Measurements from ENCODE around the gene PRKCB.

PRKCB gene

DNA sequence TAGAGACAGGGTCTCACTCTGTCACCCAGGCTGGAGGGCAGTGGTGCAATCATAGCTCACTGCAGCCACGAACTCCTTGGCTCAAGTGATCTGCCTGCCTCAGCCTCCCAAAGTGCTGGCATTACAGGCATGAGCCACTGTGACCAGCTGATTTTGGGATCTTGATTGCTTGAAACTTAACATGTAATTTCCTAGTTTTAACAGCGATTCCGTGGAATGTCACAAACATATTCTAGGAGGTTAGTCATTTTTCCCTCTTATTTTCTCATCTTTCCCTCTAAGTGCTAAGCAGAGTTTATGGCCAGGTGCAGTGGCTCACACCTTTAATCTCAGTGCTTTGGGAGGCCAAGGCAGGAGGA is 297.0 kb downstream of the PRKCB start:
- H3K9me2 ChIP-seq (replicated peaks; ENCODE audit: control insufficient read depth, low read length): no peaks in the 10 kb centered on the region
- H3K27me3 ChIP-seq (ENCODE audit: control insufficient read depth, low read length): no peaks in the 10 kb centered on the region
- TF ChIP-seq EZH2phosphoT487 (IDR thresholded peaks at IDR 0.05; ENCODE audit: borderline replicate concordance, low read length): no peak
- TF ChIP-seq, protein P1, sequence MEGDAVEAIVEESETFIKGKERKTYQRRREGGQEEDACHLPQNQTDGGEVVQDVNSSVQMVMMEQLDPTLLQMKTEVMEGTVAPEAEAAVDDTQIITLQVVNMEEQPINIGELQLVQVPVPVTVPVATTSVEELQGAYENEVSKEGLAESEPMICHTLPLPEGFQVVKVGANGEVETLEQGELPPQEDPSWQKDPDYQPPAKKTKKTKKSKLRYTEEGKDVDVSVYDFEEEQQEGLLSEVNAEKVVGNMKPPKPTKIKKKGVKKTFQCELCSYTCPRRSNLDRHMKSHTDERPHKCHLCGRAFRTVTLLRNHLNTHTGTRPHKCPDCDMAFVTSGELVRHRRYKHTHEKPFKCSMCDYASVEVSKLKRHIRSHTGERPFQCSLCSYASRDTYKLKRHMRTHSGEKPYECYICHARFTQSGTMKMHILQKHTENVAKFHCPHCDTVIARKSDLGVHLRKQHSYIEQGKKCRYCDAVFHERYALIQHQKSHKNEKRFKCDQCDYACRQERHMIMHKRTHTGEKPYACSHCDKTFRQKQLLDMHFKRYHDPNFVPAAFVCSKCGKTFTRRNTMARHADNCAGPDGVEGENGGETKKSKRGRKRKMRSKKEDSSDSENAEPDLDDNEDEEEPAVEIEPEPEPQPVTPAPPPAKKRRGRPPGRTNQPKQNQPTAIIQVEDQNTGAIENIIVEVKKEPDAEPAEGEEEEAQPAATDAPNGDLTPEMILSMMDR (IDR thresholded peaks at IDR 0.05; ENCODE audit: low read depth, low read length, poor library complexity, severe bottlenecking): no peak
- H3K9me3 ChIP-seq (ENCODE audit: control insufficient read depth, insufficient read depth, low read length): no peaks in the 10 kb centered on the region
- no peaks in the 10 kb centered on the region for H3K4me1 ChIP-seq (ENCODE audit: control insufficient read depth, low read length)
- H3K27ac ChIP-seq (ENCODE audit: low read depth, low read length): no peak overlapping the region
- H3K4me3 ChIP-seq (ENCODE audit: low read length): no peak overlapping the region
- H4K20me1 ChIP-seq (ENCODE audit: control insufficient read depth, insufficient read depth, low read depth, low read length): no peaks in the 10 kb centered on the region
- H3K4me2 ChIP-seq (ENCODE audit: low read length): no peak overlapping the region
- no peaks in the 10 kb centered on the region for H3K79me2 ChIP-seq (ENCODE audit: control insufficient read depth, low read length)
- no peaks in the 10 kb centered on the region for H3F3A ChIP-seq (ENCODE audit: control insufficient read depth, insufficient read depth)
- H3K36me3 ChIP-seq (ENCODE audit: control insufficient read depth, low read length): no peaks in the 10 kb centered on the region

DNA sequence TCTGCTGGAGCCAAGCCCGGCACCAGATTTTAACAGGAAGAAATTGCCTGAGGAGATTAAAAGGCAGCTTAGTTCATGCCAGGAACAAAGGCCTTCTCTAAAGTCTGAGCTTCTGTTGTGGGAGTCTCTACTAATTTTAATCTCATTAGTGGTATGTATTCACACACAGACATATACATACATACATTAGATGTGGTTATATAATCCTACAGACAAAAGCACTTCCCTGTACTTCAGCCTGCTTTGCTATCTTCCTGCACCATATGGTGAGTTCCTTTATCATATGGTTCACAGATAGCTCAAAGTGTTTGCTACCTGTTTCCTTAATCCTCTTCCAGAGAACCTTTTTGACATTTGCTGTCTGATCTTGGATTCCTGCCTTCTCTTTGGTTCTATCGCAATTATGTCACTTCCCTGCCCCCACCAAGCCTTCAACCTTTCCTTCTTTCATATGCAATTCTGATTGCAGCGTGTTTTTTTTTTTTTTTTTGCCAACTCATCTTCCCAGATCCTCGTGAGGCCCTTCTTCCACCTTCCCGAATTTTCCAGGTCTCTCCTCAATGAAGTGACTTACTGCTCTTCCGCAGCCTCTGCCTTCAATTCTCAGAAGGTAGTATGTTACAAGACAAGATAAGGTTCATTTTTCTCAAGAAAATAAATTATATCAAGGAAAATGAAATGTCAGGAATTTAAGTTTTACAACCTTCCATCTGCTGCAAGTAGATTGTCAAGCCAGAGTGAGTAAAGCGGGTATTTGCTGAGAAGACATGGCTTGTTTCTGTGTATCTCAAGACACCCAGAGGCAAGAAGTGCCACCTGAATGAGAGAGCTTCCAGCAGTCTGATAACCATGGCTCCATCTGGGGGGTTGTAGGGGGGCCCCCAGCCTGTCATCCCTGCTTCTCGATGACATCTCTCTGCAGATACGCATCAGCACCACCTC is 300.1 kb downstream of the PRKCB start:
- Histone ChIP-seq H3K9me2 (replicated peaks; ENCODE audit: control insufficient read depth, low read length) (no peaks in the 10 kb centered on the region), H3K4me3 (ENCODE audit: low read length) (no peak overlapping the region), H3K4me1 (ENCODE audit: control insufficient read depth, low read length) (no peaks in the 10 kb centered on the region), H3K79me2 (ENCODE audit: control insufficient read depth, low read length) (no peaks in the 10 kb centered on the region), H3K27ac (ENCODE audit: low read depth, low read length) (no peak overlapping the region), H3K27me3 (ENCODE audit: control insufficient read depth, low read length) (no peaks in the 10 kb centered on the region), H4K20me1 (ENCODE audit: control insufficient read depth, insufficient read depth, low read depth, low read length) (no peaks in the 10 kb centered on the region), H3K9me3 (ENCODE audit: control insufficient read depth, insufficient read depth, low read length) (no peaks in the 10 kb centered on the region), H3K36me3 (ENCODE audit: control insufficient read depth, low read length) (no peaks in the 10 kb centered on the region), H3F3A (ENCODE audit: control insufficient read depth, insufficient read depth) (no peaks in the 10 kb centered on the region), H3K4me2 (ENCODE audit: low read length) (no peak overlapping the region)
- TF ChIP-seq EZH2phosphoT487 (IDR thresholded peaks at IDR 0.05; ENCODE audit: borderline replicate concordance, low read length): no peak
- TF ChIP-seq, protein P1 (IDR thresholded peaks at IDR 0.05; ENCODE audit: low read depth, low read length, poor library complexity, severe bottlenecking): no peak

DNA sequence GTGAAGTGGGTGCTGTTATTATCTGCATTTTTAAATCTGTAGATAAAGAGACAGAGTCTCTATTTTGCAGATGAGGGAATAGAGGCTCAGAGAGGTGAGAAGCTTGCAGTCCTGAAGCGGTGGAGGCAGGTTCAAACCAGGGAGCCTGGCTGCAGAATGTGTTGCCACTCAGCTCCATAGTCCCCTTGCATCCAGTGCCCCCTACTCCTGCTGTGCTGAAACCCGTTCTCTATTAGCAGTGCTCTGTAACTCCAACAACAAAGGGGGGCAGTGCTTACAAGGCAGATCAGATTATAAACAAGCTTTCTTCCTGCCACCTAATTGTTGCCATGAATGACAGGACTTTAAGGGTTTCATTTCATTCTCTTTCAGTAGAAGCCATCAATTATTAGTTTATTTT is 302.2 kb downstream of the PRKCB start:
- Histone ChIP-seq H3K27ac (ENCODE audit: low read depth, low read length) (no peak overlapping the region), H3K4me2 (ENCODE audit: low read length) (no peak overlapping the region), H3K9me2 (replicated peaks; ENCODE audit: control insufficient read depth, low read length) (no peaks in the 10 kb centered on the region), H3K36me3 (ENCODE audit: control insufficient read depth, low read length) (no peaks in the 10 kb centered on the region), H3K79me2 (ENCODE audit: control insufficient read depth, low read length) (no peaks in the 10 kb centered on the region), H3K4me3 (ENCODE audit: low read length) (no peak overlapping the region), H3K27me3 (ENCODE audit: control insufficient read depth, low read length) (no peaks in the 10 kb centered on the region), H3F3A (ENCODE audit: control insufficient read depth, insufficient read depth) (no peaks in the 10 kb centered on the region), H4K20me1 (ENCODE audit: control insufficient read depth, insufficient read depth, low read depth, low read length) (no peaks in the 10 kb centered on the region), H3K4me1 (ENCODE audit: control insufficient read depth, low read length) (no peaks in the 10 kb centered on the region), H3K9me3 (ENCODE audit: control insufficient read depth, insufficient read depth, low read length) (no peaks in the 10 kb centered on the region)
- TF ChIP-seq, protein P1 (IDR thresholded peaks at IDR 0.05; ENCODE audit: low read depth, low read length, poor library complexity, severe bottlenecking): no peak
- TF ChIP-seq EZH2phosphoT487 (IDR thresholded peaks at IDR 0.05; ENCODE audit: borderline replicate concordance, low read length): no peak
